H1 (cell line): ENCODE results near the gene RRAS. TPM values are rescaled to one million over a fixed set of nuclear protein-coding genes. Genes with fewer than 3 reads are reported as not detected.

Source experiments
- CTCF ChIA-PET: fragments of 300-600 bp; sonication (Branson Sonifier 250); formaldehyde crosslinking; loops from one replicate; lab custom pipeline; 2021; ENCODE audit not compliant: partially characterized antibody; lab: Charles Lee
- POLR2A ChIA-PET: fragments of 300-600 bp; sonication (Branson Sonifier 250); formaldehyde crosslinking; loops from one replicate; lab custom pipeline; 2021; ENCODE audit warnings: inconsistent platforms; ENCODE audit not compliant: partially characterized antibody; lab: Charles Lee
- DNase-seq, 2 experiments: peaks; one replicate each; pipeline versions ENCODE4 v3.0.0 to v3.0.0-alpha.2; 2010 to 2022; ENCODE audit warnings: low spot score in 2 of 2, low read depth in 1 of 2, mixed read lengths in 1 of 2
- FAIRE-seq: peaks from 2 replicates; lab custom pipeline; 2011; peaks lifted over from hg19 to GRCh38; lab: Jason Lieb, UNC
- H2AFZ ChIP-seq: 2 replicates; pipeline ENCODE4 v1.8.1; 2012; ENCODE audit warnings: low read length, inconsistent platforms
- H2AK5ac ChIP-seq: 2 replicates; pipeline ENCODE4 v1.6.1; 2013; ENCODE audit warnings: low read depth, low read length
- H2BK120ac ChIP-seq: replicated peaks from 2 replicates; pipeline ENCODE3; 2013; ENCODE audit warnings: low read depth, low read length, inconsistent platforms
- H2BK12ac ChIP-seq: 2 replicates; pipeline ENCODE4 v1.6.1; 2013; ENCODE audit warnings: low read depth, low read length
- H2BK15ac ChIP-seq: 2 replicates; pipeline ENCODE4 v1.6.1; 2013; ENCODE audit warnings: low read length
- H2BK20ac ChIP-seq: 2 replicates; pipeline ENCODE4 v1.6.1; 2013; ENCODE audit warnings: low read length
- H2BK5ac ChIP-seq: 2 replicates; pipeline ENCODE4 v1.6.1; 2013; ENCODE audit warnings: low read depth, low read length
- H3K14ac ChIP-seq: 2 replicates; pipeline ENCODE4 v1.6.1; 2013; ENCODE audit warnings: inconsistent platforms; ENCODE audit not compliant: insufficient read length
- H3K18ac ChIP-seq: 2 replicates; pipeline ENCODE4 v1.6.1; 2013; ENCODE audit warnings: low read length; ENCODE audit errors: extremely low read depth
- H3K23ac ChIP-seq: 2 replicates; pipeline ENCODE4 v1.6.1; 2013; ENCODE audit warnings: inconsistent platforms; ENCODE audit not compliant: insufficient read length
- H3K23me2 ChIP-seq: 2 replicates; pipeline ENCODE4 v1.6.1; 2013; ENCODE audit warnings: low read depth, low read length
- H3K27ac ChIP-seq: 2 replicates; pipeline ENCODE4 v1.6.1; 2011; ENCODE audit warnings: low read depth, low read length, inconsistent platforms
- H3K27me3 ChIP-seq, 4 experiments: replicated peaks in 1 of 4; 1 replicate in 1 of 4; 2 replicates in 3 of 4; pipeline versions ENCODE4 v1.6.1 to v1.8.1; 2011 to 2013; ENCODE audit warnings: low read length in 3 of 4, mild to moderate bottlenecking in 3 of 4, inconsistent platforms in 2 of 4, mixed read lengths in 2 of 4, moderate library complexity in 1 of 4; ENCODE audit not compliant: control insufficient read depth in 3 of 4, insufficient read depth in 3 of 4; ENCODE audit errors: extremely low read depth in 1 of 4
- H3K36me3 ChIP-seq, 4 experiments: 2 replicates each; pipeline versions ENCODE4 v1.6.1 to v1.8.1; 2011 to 2013; ENCODE audit warnings: mild to moderate bottlenecking in 4 of 4, low read length in 3 of 4, moderate library complexity in 2 of 4, control low read depth in 1 of 4, inconsistent platforms in 1 of 4; ENCODE audit not compliant: insufficient read depth in 4 of 4, control insufficient read depth in 2 of 4
- H3K4ac ChIP-seq: replicated peaks from 2 replicates; pipeline ENCODE3; 2013; ENCODE audit warnings: low read length, low read depth, mixed read lengths, inconsistent platforms; ENCODE audit not compliant: insufficient read length
- H3K4me1 ChIP-seq, 4 experiments: replicated peaks in 1 of 4; 1 replicate in 1 of 4; 2 replicates in 3 of 4; pipeline versions ENCODE4 v1.6.1 to v1.8.1; 2011 to 2013; ENCODE audit warnings: low read length in 3 of 4, inconsistent platforms in 2 of 4, mixed read lengths in 1 of 4; ENCODE audit not compliant: insufficient read depth in 4 of 4, control insufficient read depth in 3 of 4
- H3K4me2 ChIP-seq, 2 experiments: 2 replicates each; pipeline versions ENCODE4 v1.6.1 to v1.8.1; 2011 to 2013; ENCODE audit warnings: low read depth in 2 of 2, low read length in 2 of 2, control low read depth in 1 of 2, inconsistent platforms in 1 of 2, mild to moderate bottlenecking in 1 of 2; ENCODE audit not compliant: insufficient read depth in 1 of 2
- H3K4me3 ChIP-seq, 4 experiments: fragments of 200-600, 300-600 bp in 1 of 4; sonication (generic), shearing (Covaris generic), sonication (Bioruptor Twin) in 1 of 4; 2 replicates each; pipeline versions ENCODE4 v1.5.1 to v1.8.1; 2011 to 2016; ENCODE audit warnings: low read length in 4 of 4, low read depth in 3 of 4, control low read depth in 2 of 4, inconsistent platforms in 2 of 4, mild to moderate bottlenecking in 2 of 4, mixed read lengths in 1 of 4, moderate library complexity in 1 of 4; ENCODE audit not compliant: insufficient read depth in 2 of 4; ENCODE audit errors: extremely low read depth in 1 of 4
- H3K56ac ChIP-seq: replicated peaks from 2 replicates; pipeline ENCODE3; 2013; ENCODE audit warnings: low read depth, mild to moderate bottlenecking, mixed read lengths, low read length, inconsistent platforms; ENCODE audit not compliant: insufficient read length
- H3K79me1 ChIP-seq: 2 replicates; pipeline ENCODE4 v1.6.1; 2013; ENCODE audit warnings: low read depth, low read length, control low read depth
- H3K79me2 ChIP-seq, 2 experiments: 2 replicates each; pipeline versions ENCODE4 v1.6.1 to v1.8.1; 2012 to 2013; ENCODE audit warnings: low read length in 2 of 2, mild to moderate bottlenecking in 2 of 2, inconsistent platforms in 1 of 2; ENCODE audit not compliant: insufficient read depth in 2 of 2, control insufficient read depth in 1 of 2
- H3K9ac ChIP-seq, 4 experiments: replicated peaks in 1 of 4; 1 replicate in 1 of 4; 2 replicates in 3 of 4; pipeline versions ENCODE4 v1.6.1 to v1.8.1; 2011 to 2013; ENCODE audit warnings: low read depth in 3 of 4, low read length in 3 of 4, control low read depth in 2 of 4, mild to moderate bottlenecking in 2 of 4, moderate library complexity in 2 of 4, inconsistent platforms in 1 of 4; ENCODE audit errors: extremely low read depth in 1 of 4
- H3K9me3 ChIP-seq, 2 experiments: 2 replicates each; pipeline versions ENCODE4 v1.6.1 to v1.8.1; 2012 to 2013; ENCODE audit warnings: mild to moderate bottlenecking in 2 of 2, moderate library complexity in 2 of 2, control low read depth in 1 of 2, inconsistent platforms in 1 of 2, low read depth in 1 of 2, low read length in 1 of 2, mixed read lengths in 1 of 2; ENCODE audit not compliant: insufficient read depth in 2 of 2
- H4K20me1 ChIP-seq, 2 experiments: replicated peaks in 1 of 2; 2 replicates each; pipeline versions ENCODE3 to v1.8.1; 2011 to 2013; ENCODE audit warnings: inconsistent platforms in 2 of 2, low read length in 2 of 2, mild to moderate bottlenecking in 1 of 2; ENCODE audit not compliant: insufficient read depth in 2 of 2, control insufficient read depth in 1 of 2
- H4K5ac ChIP-seq: 2 replicates; pipeline ENCODE4 v1.6.1; 2013; ENCODE audit warnings: low read length, low read depth, mixed read lengths, inconsistent platforms; ENCODE audit not compliant: insufficient read length
- H4K8ac ChIP-seq: 2 replicates; pipeline ENCODE4 v1.8.0; 2013; ENCODE audit warnings: mild to moderate bottlenecking, moderate library complexity, low read length, inconsistent platforms; ENCODE audit not compliant: insufficient read depth; ENCODE audit errors: extremely low read depth
- H4K91ac ChIP-seq: replicated peaks from 2 replicates; pipeline ENCODE3; 2013; ENCODE audit warnings: low read length, mixed read lengths, inconsistent platforms; ENCODE audit not compliant: insufficient read length
- EP300 ChIP-seq, 2 experiments: IDR thresholded peaks; 1 replicate in 1 of 2; 2 replicates in 1 of 2; pipeline ENCODE4 v1.6.1; 2011 to 2012; ENCODE audit warnings: low read depth in 2 of 2, low read length in 2 of 2, mild to moderate bottlenecking in 2 of 2, borderline replicate concordance in 1 of 2, inconsistent platforms in 1 of 2, moderate library complexity in 1 of 2
- NRF1 ChIP-seq: IDR thresholded peaks from 2 replicates; pipeline ENCODE4 v1.6.1; 2011; ENCODE audit warnings: mild to moderate bottlenecking, low read depth, low read length, improper control_type of control experiment
- RAD21 ChIP-seq, 2 experiments: IDR thresholded peaks in 1 of 2; conservative IDR thresholded peaks in 1 of 2; 2 replicates each; pipeline ENCODE4 v1.6.1; 2011; ENCODE audit warnings: low read depth in 2 of 2, low read length in 2 of 2, improper control_type of control experiment in 1 of 2, inconsistent platforms in 1 of 2, mild to moderate bottlenecking in 1 of 2, moderate library complexity in 1 of 2
- TAF7 ChIP-seq: optimal IDR thresholded peaks from 2 replicates; pipeline ENCODE3; 2011; ENCODE audit warnings: low read depth, mild to moderate bottlenecking, inconsistent platforms, low read length, moderate library complexity, borderline replicate concordance
- TEAD4 ChIP-seq: IDR thresholded peaks from 2 replicates; pipeline ENCODE4 v1.6.1; 2012; ENCODE audit warnings: low read depth, low read length, inconsistent platforms, mixed read lengths
- WGBS, 2 experiments: shearing (Covaris generic) in 1 of 2; methylation state at CpG; one replicate each; pipeline versions ENCODE4 v1.1.6 to v1.1.7; 2013 to 2015; ENCODE audit warnings: low lambda C conversion rate in 2 of 2, mixed read lengths in 2 of 2, inconsistent platforms in 1 of 2, low coverage in 1 of 2, missing lambda C conversion rate in 1 of 2; ENCODE audit not compliant: insufficient replicate concordance in 2 of 2, insufficient coverage in 1 of 2, insufficient read length in 1 of 2; ENCODE audit errors: extremely low coverage in 1 of 2, missing lambda C conversion rate in 1 of 2; 5-methylcytosine and 5-hydroxymethylcytosine counted together
- polyA plus RNA-seq, 7 experiments: library from polyadenylated mRNA; depleted of rRNA in 3 of 7; stranded (reverse) in 5 of 7; unstranded in 2 of 7; fragments of >200 nt in 5 of 7; fragments of 200-250 nt in 2 of 7; gene quantifications; 1 replicate in 5 of 7; 2 replicates in 1 of 7; 4 replicates in 1 of 7; pipeline versions ENCODE4 v1.2.1 to v1.2.3, GENCODE V29; 2011 to 2013; ENCODE audit warnings: missing spikeins in 2 of 7, mixed read lengths in 2 of 7
- total RNA-seq: library from RNA; stranded (reverse); fragmentation: NEBNext Ultra II Directional; extraction: Animal tissue kit (Norgen Biotek cat#: 25700); gene quantifications from 2 replicates; pipeline ENCODE4 v1.2.1, GENCODE V29; 2021

Gene RRAS
- total and polyA plus RNA-seq, 2 of the 8 experiments (the other 6 are each of a cell fraction or from before 2014, with no cell fraction given), result 17.7 to 49.1 TPM

DNA sequence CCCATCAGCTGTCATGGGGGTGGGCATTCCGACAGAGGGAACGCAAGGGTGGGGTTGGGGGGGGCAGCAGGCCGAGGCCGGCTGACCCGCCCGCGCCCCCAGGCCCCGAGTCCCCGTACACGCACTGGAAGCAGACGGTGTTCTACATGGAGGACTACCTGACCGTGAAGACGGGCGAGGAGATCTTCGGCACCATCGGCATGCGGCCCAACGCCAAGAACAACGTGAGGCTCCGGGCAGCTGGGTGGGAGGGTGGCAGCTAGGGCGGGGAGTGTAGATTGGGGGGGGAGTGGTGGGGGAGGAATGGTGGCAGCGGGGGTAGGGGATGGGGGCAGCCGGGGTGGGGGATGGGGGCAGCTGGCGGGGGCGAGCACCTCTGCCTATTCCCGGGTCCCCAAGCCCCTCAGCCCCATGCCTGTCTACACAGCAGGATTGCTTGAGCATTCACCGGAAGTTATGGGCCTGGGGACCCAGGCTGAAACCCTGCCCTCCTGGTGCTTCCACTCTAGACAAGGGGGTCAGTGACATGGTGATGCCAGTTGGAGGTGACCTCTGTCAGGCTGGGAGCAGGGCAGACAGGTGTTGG, 46.7 kb upstream of the RRAS start:
- H3K9me3 ChIP-seq, result no peaks in the 10 kb centered on the region
- no peaks in the 10 kb centered on the region for H3K27me3 ChIP-seq
- no peak overlapping the region for H3K4me2 ChIP-seq
- FAIRE-seq, result no peak
- H3K23me2 ChIP-seq, result peaks cover 18% of the 10 kb centered on the region
- H2BK15ac ChIP-seq, result no peak overlapping the region
- no peak overlapping the region for H3K18ac ChIP-seq
- no peak overlapping the region for H2BK5ac ChIP-seq
- peaks cover 14% of the 10 kb centered on the region for H3K79me1 ChIP-seq
- H3K14ac ChIP-seq, result no peak overlapping the region
- no peak overlapping the region for H3K56ac ChIP-seq
- no peak overlapping the region for H4K8ac ChIP-seq
- H2BK120ac ChIP-seq, result no peak overlapping the region
- no peak overlapping the region for H2BK20ac ChIP-seq
- H3K4ac ChIP-seq, result no peak overlapping the region
- H3K4me3 ChIP-seq, result no peak overlapping the region
- peaks cover 0 to 16% of the 10 kb centered on the region in 2 experiments; a peak in 2 of 4 replicates for H3K79me2 ChIP-seq
- peaks cover 26 to 55% (median 39%) of the 10 kb centered on the region in 4 experiments for H3K36me3 ChIP-seq
- no peak overlapping the region for H2AFZ ChIP-seq
- TF ChIP-seq RAD21 (IDR thresholded peaks at IDR 0.05 in 1 of 2, conservative IDR thresholded peaks at IDR 0.05 in 1 of 2; ENCODE audit: low read depth in 2 of 2, low read length in 2 of 2) (no peak), EP300 (IDR thresholded peaks at IDR 0.05; ENCODE audit: borderline replicate concordance in 1 of 2, low read depth in 2 of 2, low read length in 2 of 2) (no peak), TEAD4 (no peak), TAF7 (no peak), NRF1 (no peak)
- H4K5ac ChIP-seq, result no peak overlapping the region
- 89% methylated on average over 14 of the region's 27 CpGs; no CpG with 5 or more reads in 1 of the 2 experiments for WGBS, 2 experiments
- no peak for DNase-seq
- no peak overlapping the region for H2AK5ac ChIP-seq
- POLR2A ChIA-PET, result interaction anchor here (1.0 to 12.2 kb wide), 8 partner anchors 8 to 190 kb away, joined by 3 to 168 read pairs (median 4); partner anchors contain the start of genes PRMT1 and RPS11
- peaks cover 27 to 46% of the 10 kb centered on the region in 2 experiments for H4K20me1 ChIP-seq
- H3K9ac ChIP-seq, result no peak overlapping the region
- H3K4me1 ChIP-seq, result peaks cover 0 to 18% (median 13%) of the 10 kb centered on the region in 4 experiments; a peak in 6 of 7 replicates
- no peak overlapping the region for H3K27ac ChIP-seq
- no peak overlapping the region for H4K91ac ChIP-seq
- no peak overlapping the region for H2BK12ac ChIP-seq
- CTCF ChIA-PET, result interaction anchor here (0.6 to 2.8 kb wide), 5 partner anchors 8 to 338 kb away, joined by 3 to 11 read pairs (median 4); no protein-coding TSS in a partner anchor
- no peak overlapping the region for H3K23ac ChIP-seq
